Measurements from ENCODE around the gene STX17.

- TF ChIP-seq POLR2A (IDR thresholded peaks at IDR 0.05): no peak
- no peak for TF ChIP-seq CTCF (IDR thresholded peaks at IDR 0.05)
Measured at GRCh38 chr9:99967457-99967856, 61.0 kb downstream of the STX17 start.
